Esophagus squamous epithelium (tissue), 5 donors: ENCODE data around the gene SGMS1. TPM values are rescaled to one million over a fixed set of nuclear protein-coding genes. Genes with fewer than 3 reads are reported as not detected.
"Not testable (repeated sequence)": the region's sequence is repeated elsewhere in the genome, so short reads cannot be mapped to it uniquely, and the experiment has no call there.

Experiments
- DNase-seq: peaks from one replicate; lab custom pipeline; 2025; lab: John Stamatoyannopoulos, UW
- H3K27ac ChIP-seq, 4 donors: fragments of 200-600 bp; sonication (generic); one replicate each; pipeline ENCODE4 v1.5.1; 2016 to 2019; ENCODE audit warnings: mild to moderate bottlenecking in 1 of 4
- H3K27me3 ChIP-seq, 4 donors: fragments of 200-600 bp; sonication (generic); 1 replicate in 3 of 4; 2 replicates in 1 of 4; pipeline versions ENCODE4 v1.5.1 to v1.6.0; 2017 to 2021; ENCODE audit warnings: antibody characterized with exemption in 1 of 4
- H3K36me3 ChIP-seq, 3 donors: fragments of 200-600 bp; sonication (generic); one replicate each; pipeline ENCODE4 v1.5.1; 2016 to 2019
- H3K4me1 ChIP-seq, 3 donors: fragments of 200-600 bp; sonication (generic); one replicate each; pipeline ENCODE4 v1.5.1; 2017 to 2019
- H3K4me3 ChIP-seq, 4 donors: fragments of 200-600 bp; sonication (generic); 1 replicate in 3 of 4; 2 replicates in 1 of 4; pipeline ENCODE4 v1.5.1; 2016 to 2019; ENCODE audit warnings: mild to moderate bottlenecking in 2 of 4, moderate library complexity in 1 of 4
- H3K9me3 ChIP-seq, 3 donors: fragments of 200-600 bp; sonication (generic); one replicate each; pipeline ENCODE4 v1.5.1; 2016 to 2019
- CTCF ChIP-seq, 6 experiments: fragments of 450-650 bp in 4 of 6; fragments of 200-600 bp in 2 of 6; sonication (generic) in 2 of 6; IDR thresholded peaks; one replicate each; pipeline ENCODE4 v1.5.1; 2016 to 2019; ENCODE audit warnings: antibody characterized with exemption in 6 of 6, mild to moderate bottlenecking in 4 of 6, moderate library complexity in 4 of 6
- POLR2A ChIP-seq, 4 donors: fragments of 450-650 bp; IDR thresholded peaks; one replicate each; pipeline ENCODE4 v1.6.1; 2017; ENCODE audit warnings: antibody characterized with exemption in 4 of 4, mild to moderate bottlenecking in 4 of 4, moderate library complexity in 3 of 4
- WGBS, 2 donors: methylation state at CpG; one replicate each; pipeline ENCODE4 v1.1.5; 2018; 5-methylcytosine and 5-hydroxymethylcytosine counted together
- intact Hi-C: fragments of 100-400 bp; cut with DNase I; formaldehyde crosslinking; loops from one replicate; pipeline ENCODE4 v1.15.0; 2022
- total RNA-seq, 4 donors: library from RNA; depleted of rRNA; stranded (reverse); fragments of >200 nt; gene quantifications; one replicate each; pipeline ENCODE4 v1.1.0, GENCODE V29; 2016
- donor health status: DM: yes; HTN: yes; CAD: no.

SGMS1 gene
- total RNA-seq, 4 donors from 2014 or later: 39.4 to 64.1 (median 54.9) TPM

GRCh38 chr10:50550291-50550839, 73.4 kb downstream of the SGMS1 start:
- Histone ChIP-seq H3K9me3 (no peaks in the 10 kb centered on the region), H3K27ac (no peak overlapping the region), H3K4me3 (no peak overlapping the region), H3K27me3 (no peaks in the 10 kb centered on the region), H3K4me1 (peaks cover 3 to 39% (median 10%) of the 10 kb centered on the region in 3 donors), H3K36me3 (no peaks in the 10 kb centered on the region)
- intact Hi-C loops: no loop called here
- TF ChIP-seq CTCF (IDR thresholded peaks at IDR 0.05) (no peak), POLR2A (IDR thresholded peaks at IDR 0.05) (no peak)
- DNase-seq: no peak
- WGBS, 2 donors: 77 to 80% methylated on average over 4 of the region's 4 CpGs

- H3K4me1 ChIP-seq: peaks cover 3 to 27% (median 4%) of the 10 kb centered on the region in 3 donors
- DNase-seq, H3K27me3 ChIP-seq, H3K27ac ChIP-seq, H3K36me3 ChIP-seq, H3K9me3 ChIP-seq, intact Hi-C loops, H3K4me3 ChIP-seq: not testable (repeated sequence)
- 96 to 98% methylated on average over 3 of the region's 3 CpGs for WGBS, 2 donors
Measured at GRCh38 chr10:50549186-50549585, 74.6 kb downstream of the SGMS1 start.

- H3K27me3 ChIP-seq, H3K36me3 ChIP-seq, H3K4me3 ChIP-seq, DNase-seq, H3K9me3 ChIP-seq, H3K27ac ChIP-seq, intact Hi-C loops: not testable (repeated sequence)
- peaks cover 3 to 22% (median 4%) of the 10 kb centered on the region in 3 donors for H3K4me1 ChIP-seq
- 88 to 94% methylated on average over 1 of the region's 1 CpG for WGBS, 2 donors
Measured at GRCh38 chr10:50548481-50548880, 75.3 kb downstream of the SGMS1 start.

GRCh38 chr10:50546287-50546686, 77.5 kb downstream of the SGMS1 start:
- H3K27ac ChIP-seq, H3K4me3 ChIP-seq, intact Hi-C loops, H3K27me3 ChIP-seq, H3K36me3 ChIP-seq, H3K9me3 ChIP-seq, DNase-seq: not testable (repeated sequence)
- peaks cover 3 to 17% (median 9%) of the 10 kb centered on the region in 3 donors for H3K4me1 ChIP-seq
- WGBS, 2 donors: 93 to 94% methylated on average over 1 of the region's 1 CpG

GRCh38 chr10:50545846-50546245, 77.9 kb downstream of the SGMS1 start:
- no peaks in the 10 kb centered on the region for H3K9me3 ChIP-seq
- intact Hi-C loops: no loop called here
- DNase-seq: no peak
- WGBS, 2 donors: 88 to 100% methylated on average over 1 of the region's 1 CpG
- no peaks in the 10 kb centered on the region for H3K27me3 ChIP-seq
- H3K36me3 ChIP-seq: no peaks in the 10 kb centered on the region
- TF ChIP-seq CTCF (IDR thresholded peaks at IDR 0.05) (no peak), POLR2A (IDR thresholded peaks at IDR 0.05) (no peak)
- H3K4me1 ChIP-seq: peaks cover 3 to 17% (median 9%) of the 10 kb centered on the region in 3 donors
- H3K27ac ChIP-seq: no peak overlapping the region
- no peak overlapping the region for H3K4me3 ChIP-seq

- no peak for DNase-seq
- 81 to 83% methylated on average over 6 of the region's 6 CpGs for WGBS, 2 donors
- Histone ChIP-seq H3K4me1 (peaks cover 0 to 19% (median 11%) of the 10 kb centered on the region in 3 donors), H3K27ac (no peak overlapping the region), H3K27me3 (no peaks in the 10 kb centered on the region), H3K9me3 (no peaks in the 10 kb centered on the region), H3K36me3 (no peaks in the 10 kb centered on the region), H3K4me3 (no peak overlapping the region)
- TF ChIP-seq CTCF (IDR thresholded peaks at IDR 0.05) (no peak), POLR2A (IDR thresholded peaks at IDR 0.05) (no peak)
- intact Hi-C loops: no loop called here
Measured at GRCh38 chr10:50544857-50545429, 78.8 kb downstream of the SGMS1 start.
